Activated effector memory CD4-positive, alpha-beta T cell treated with anti-CD3 and anti-CD28 coated beads, Interleukin-2, amount 50 U/mL, for 16 hours (primary cell): ENCODE results near the gene MCC.

Experiments used
- DNase-seq: peaks from one replicate; pipeline ENCODE4 v3.0.0-alpha.2; 2020

The MCC gene

DNA sequence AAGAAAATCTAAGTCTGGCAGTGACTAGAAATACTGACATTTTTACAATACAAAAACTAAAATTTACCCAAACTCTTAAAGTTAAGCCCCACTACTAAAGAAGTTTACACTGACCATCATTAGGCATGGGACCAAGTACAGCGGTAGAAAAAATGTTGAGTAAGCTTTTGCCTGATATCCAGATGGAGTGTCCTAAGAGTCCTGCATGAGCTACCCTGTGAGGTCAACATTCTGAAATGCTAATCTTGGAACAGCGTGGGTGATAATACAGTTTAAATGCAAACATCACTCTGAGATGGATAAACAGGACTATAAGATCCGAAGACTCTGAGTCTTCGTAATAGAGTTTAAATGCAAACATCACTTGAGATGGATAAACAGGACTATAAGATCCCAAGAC lies 322.0 kb downstream of the MCC start:
- DNase-seq: no peak

DNA sequence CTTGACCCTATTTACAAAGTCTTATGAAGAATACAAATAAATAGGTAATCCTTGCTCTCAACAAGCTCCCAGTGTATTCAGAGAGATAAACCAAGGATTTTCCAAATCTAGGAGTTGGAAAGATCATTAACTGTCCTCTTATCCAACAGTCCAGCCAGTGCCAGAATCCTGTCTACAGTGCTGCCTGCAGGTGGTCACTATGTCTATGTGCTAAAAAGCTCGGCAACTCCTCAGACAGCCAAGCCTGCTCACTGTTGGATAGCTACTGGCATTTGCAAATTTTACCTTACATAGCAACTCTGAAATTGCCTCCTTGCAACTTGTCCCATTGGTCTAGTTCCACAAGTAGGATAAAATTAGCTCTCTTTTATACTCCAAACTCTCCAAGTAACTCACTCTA lies 324.2 kb downstream of the MCC start:
- no peak for DNase-seq

DNA sequence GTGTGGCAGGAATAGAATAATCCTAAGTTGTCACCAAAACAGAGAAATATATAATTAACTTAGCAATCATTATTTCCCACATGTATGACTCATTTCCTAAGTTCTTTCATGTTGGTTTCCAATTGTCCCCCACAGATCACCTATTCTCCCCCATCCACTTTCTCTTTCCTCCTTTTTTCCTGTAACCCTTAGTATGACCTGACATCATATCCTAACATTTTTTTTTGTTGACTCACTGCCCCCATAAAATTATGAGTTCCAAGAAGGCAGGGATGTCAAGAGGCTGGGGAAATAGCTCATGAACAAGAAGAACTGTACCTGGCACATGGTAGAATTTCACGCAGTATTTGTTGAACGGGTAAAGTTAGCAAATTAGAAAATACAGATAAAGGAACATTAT lies 324.9 kb downstream of the MCC start:
- DNase-seq: no peak

DNA sequence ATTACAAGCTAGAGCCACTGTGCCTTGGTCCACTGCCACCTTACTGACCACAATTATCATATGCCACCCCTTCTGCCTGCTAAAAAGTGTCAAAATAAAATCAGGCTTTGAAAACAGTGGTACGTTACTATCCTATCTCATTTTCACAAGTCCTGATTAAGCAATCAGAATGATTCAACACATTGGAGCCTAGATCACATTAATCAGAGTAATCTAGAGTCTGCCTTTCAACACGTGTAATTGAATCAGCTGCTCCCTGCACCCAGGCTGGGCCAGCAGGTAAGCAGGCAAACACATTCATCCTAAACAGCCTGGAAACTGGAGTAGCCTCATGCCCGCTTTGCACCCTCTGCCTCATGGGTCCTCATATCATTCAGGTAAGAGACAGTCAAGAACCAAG lies 325.5 kb downstream of the MCC start:
- DNase-seq: no peak

DNA sequence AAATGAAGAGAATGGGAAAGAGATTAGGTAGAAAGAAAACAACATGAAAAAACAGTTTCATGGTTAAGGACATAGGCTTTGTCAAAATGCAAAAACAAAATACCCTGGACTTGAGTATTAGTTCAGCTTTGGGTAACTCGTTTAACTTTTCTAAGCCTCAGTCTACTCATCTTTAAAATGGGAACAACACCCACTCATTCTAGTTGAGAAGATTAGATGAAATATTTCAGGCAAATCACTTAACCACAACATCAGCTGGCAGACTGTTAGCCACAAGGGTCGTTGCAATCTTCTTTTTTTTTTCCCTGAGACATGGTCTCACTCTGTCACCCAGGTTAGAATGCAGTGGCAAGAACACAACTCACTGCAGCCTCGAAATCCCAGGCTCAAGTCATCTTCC lies 326.0 kb downstream of the MCC start:
- no peak for DNase-seq

DNA sequence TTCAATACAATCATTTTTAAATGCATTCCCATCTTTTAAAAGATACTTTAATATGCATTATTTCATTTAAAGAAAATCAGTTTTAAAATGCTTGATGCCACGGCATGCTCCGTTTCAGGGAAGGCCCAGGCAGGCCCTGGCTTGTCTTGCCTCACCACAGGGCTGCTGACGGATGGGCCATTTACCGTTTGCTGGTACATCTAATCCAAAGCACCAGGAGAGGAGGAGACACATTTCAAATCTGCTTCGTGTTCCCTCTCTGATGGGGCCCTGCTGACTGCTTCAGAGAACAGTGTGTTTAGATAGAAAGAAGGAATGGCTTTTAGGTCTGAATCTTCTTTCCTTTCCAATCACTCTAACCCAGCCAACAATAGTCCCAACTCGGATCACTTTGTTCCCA lies 326.4 kb downstream of the MCC start:
- DNase-seq: no peak

DNA sequence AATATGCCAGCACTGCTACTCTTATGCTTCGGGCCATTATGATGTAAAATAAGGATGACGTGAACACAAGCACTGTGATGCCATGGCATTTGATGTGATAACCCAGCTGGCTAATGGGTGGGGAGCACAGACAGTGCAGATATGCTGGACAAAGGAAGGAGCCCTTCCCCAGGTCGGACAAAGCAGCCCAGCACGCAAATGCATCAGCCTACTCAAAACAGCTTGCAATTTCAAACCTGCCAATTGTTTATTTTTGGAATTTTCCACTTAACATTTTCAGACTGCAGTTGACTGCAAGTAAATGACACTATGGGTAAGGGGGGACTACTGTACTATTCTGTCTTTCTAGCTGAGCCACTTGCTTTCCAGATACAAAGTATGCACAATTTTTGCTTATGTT lies 330.4 kb downstream of the MCC start:
- no peak for DNase-seq

DNA sequence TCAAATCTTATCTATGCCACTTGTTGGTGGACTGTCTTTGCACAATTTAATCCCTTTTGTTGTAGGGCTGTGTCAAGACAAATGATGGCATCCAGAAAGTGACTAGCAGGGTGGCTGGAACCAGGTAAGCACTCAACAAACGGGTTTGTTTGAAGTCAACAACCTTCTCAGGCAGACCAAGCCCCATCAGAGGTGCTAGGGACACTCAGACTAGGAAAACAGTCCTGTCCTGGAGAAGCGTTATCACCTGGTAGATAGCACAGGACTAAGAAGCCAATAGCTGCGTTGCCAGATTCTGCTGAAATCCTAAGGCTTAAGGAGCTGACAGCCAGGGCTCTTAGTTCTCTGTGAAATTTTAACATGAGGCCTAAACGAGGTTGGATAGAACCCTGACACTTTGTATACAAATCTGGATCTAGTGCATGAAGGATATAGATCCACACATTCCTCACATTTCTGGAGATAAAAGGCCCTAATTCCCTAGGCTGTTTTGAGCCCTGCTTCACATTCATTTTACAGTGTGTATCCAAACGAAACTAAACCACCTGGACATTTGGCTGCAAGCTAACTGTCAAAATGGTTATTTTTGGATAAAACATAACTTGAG lies 331.9 kb downstream of the MCC start:
- no peak for DNase-seq

DNA sequence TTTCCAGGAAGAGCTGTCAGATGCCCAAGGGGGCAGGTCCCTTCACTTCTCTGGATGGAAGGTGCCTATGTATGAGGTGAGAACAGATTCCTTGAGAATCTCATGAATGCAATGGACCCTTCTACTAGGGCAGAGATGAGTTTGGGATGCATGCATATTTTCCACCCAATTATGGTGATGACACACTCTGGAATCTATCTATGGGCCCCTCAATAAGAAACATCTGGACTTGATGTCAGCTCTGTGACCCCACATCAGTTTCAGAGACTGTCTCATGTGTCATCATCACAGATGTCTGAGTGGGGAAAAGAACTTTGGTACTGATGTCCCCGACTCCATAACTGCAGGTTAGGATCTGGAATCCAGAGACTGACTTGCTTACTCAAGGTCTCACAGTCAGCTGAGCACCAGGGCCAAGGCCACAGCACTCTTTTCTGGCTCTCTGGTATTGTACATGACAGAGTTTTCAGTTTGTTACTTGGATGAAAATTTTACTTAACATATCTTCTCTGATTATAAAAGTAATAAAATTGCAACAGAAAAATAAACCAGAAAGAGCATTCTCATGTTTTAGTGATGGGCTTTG lies 334.6 kb downstream of the MCC start:
- no peak for DNase-seq

DNA sequence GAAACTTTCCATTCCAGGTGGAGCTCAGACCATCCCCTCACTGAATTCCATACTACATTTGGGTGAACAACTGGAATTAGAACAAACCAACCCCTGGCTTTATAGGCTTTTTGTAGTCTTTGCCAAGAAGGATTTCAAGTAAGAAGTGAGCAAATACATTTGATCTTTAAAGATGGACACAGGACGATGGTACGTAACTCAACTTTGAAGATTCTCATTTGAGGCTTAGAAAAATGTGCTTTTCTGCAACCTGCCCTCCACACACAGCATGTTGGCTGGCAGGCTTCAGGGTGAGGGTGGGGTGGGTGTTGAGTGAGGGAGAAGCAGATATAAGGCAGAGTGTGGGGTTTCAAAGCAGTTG lies 335.9 kb downstream of the MCC start:
- DNase-seq: no peak

DNA sequence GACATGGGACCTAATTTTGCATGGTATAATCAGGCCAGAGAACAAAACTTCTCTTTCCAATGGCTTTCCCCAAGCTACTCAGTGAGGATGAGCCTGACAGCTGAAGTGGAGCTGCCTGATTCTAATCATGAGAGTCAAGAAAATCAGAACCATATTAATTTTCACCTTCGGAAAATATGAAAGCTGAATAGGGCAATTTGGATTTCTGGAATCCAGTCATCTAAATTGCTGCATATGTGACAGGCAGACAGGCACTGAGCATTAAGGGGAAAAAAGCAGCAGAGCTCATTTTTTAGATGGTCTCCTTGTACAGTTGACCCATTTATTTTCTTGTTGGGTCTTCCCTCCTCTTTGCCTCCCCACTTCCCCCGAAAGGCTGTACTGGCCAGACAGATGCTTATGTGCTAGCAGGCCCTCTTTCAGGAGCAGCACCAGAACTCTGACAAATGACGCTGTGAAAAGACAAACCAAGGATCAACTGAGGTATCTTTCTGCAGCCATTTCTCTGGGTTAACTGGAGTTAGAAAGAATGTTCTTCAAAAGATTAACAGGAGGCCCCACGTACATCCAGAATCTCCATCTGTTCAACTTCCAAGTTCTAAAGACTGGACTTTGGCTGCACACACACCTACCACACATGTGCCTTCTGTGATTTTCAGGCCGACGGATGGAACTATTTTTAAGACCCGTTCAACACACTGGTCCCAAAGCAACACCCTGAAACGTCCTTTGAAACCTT lies 336.4 kb downstream of the MCC start:
- no peak for DNase-seq

DNA sequence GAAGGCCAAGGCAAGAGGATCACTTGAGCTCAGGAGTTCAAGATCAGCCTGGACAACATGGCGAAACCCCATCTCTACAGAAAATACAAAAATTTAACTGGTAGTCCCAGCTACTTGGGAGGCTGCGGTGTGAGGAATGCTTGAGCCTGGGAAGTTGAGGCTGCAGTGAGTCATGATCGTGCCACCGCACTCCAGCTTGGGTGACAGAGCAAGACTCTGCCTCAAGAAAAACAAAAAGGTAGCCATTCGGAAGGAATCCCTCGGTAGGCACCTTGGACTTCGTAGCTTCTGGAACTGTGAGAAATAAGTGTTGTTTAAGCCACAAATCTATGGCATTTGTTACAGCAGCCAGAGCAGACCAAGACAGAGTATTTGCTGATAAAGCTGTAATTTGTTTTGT lies 337.4 kb downstream of the MCC start:
- DNase-seq: no peak

DNA sequence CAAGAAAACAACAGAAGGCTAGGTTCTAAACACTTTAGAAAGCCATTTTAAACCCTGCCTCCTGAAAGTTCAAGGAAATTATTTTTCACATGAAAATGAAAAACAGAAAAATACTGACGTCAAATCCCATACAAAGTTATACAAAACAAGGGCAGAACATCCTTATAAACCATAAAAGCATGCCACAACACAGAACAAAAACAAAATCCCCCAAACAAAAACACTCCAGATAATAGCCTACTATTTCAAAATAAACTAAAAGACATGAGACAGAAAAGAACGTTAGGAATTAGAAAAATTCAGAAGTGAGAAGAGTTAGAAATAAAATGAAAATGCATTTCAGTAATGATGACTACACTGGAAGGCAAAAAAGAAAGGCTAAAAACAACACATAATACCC lies 338.0 kb downstream of the MCC start:
- no peak for DNase-seq

DNA sequence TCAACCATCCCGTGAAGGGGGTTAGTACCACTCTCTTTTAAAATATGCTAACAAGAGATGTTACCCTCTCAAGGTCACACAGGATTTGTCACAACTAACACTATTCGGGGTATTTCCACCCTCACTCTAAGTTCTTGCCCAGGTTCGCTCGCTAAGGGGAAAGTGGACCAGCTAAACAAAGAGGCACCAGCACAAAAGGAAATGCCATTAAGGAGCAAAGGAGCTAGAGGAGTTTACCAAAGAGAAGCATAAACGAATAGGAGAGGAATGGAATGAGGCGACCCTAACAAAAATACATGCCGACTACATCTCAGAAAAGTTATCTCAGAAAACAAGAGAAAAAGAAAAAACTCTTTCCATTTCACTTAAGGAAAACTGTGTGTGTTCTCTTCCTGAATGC lies 340.7 kb downstream of the MCC start:
- DNase-seq: no peak

DNA sequence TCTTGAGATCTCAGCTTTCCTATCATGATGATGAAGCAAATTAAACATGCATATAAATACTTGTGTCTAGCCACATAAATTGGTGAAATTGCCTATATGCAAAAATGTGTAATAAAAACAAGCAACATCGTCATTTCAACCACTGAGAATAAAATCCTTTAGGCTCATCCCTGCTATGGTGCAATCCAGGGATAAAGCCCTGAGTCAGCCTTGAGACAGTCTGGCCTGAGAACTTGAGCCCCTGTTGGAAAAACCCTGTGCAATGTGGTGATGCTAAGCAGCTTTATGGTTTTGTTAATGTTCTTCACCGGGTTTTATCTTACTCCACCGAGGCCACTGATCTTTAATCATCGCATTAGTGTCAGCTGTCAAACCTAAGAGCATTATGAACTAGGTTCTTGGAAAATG lies 341.1 kb downstream of the MCC start:
- no peak for DNase-seq

DNA sequence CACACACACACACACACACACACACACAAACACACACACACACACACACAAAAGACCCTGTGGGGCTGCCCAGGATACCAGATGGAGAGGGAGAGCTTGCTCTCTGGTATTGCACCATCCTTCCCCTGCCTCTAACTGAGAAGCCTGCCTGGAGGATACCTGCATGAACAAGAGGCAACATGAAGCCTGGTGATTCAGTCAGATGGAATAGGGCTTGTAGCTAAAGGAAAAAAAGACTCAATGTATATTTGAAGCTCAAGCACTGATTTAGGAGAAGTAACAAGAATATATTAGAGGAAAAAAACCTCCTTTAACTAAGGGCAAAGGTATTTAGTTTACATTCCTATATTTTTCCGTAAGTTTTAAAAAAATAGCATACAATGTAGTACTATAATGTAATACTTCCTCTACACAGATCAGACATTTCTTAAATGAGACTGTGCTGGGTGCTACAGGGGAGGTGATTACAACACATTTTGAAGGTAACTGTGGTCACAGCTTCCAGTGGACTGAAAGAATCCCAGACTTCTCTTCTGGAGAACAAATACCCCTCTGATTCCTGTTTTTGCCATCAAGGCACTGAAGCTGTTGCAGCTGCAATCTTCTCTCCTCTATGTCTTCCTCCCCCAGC lies 342.4 kb downstream of the MCC start:
- no peak for DNase-seq

DNA sequence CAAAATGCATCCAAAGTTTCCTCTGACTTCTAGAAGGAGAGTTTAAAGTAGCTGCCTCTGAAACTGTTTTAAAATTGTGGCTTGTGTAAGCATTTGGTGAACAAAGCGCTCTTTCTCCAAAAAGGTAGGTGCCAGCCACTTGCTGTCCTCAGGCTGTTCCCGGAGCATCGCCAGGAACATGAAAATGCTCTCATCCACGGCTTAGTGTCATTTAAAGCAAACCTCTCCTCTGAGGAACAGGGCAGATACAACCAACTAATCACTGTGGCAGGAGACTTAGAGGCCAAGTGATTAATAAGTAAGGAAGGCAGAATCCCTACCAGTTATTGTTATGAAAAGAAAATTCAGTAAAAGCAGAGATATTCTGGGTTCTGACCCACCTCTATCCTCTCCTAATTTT lies 346.1 kb downstream of the MCC start:
- no peak for DNase-seq

DNA sequence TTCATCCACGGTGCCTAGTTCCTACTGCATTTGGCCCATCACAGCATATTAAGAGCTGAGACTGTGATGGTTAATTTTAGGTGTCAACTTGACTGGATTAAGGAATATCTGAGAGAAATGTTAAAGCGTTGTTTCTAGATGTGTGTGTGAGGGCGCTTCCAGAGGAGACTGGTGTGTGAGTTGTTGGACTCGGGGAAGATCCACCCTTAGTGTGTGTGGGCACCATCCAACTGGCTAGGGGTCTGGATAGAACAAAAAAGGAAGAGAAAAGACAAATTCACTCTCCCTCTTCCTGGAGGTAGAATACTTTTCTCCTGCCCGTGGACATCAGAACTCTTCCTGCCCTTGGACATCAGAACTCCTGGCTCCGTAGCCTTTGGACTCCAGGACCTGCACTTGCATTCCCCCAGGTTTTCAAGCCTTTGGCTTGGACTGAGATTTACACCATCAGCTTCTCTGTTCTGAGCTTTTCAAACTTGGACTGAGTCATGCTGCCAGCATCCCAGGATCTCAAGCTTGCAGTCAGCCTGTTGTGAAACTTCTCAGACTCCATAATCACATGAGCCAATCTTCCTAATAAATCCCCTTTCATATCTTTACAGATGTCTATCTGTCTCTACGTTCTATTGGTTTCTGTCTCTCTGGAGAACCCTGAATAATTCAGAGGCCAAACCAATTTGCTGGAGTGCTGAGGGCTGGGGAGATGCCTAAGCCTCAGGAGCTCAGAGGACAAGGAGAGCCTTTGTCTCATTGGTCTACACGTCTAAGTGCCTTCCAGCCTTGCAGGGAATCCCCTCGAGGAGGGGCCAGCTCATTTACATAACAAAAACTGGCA lies 347.2 kb downstream of the MCC start:
- no peak for DNase-seq

DNA sequence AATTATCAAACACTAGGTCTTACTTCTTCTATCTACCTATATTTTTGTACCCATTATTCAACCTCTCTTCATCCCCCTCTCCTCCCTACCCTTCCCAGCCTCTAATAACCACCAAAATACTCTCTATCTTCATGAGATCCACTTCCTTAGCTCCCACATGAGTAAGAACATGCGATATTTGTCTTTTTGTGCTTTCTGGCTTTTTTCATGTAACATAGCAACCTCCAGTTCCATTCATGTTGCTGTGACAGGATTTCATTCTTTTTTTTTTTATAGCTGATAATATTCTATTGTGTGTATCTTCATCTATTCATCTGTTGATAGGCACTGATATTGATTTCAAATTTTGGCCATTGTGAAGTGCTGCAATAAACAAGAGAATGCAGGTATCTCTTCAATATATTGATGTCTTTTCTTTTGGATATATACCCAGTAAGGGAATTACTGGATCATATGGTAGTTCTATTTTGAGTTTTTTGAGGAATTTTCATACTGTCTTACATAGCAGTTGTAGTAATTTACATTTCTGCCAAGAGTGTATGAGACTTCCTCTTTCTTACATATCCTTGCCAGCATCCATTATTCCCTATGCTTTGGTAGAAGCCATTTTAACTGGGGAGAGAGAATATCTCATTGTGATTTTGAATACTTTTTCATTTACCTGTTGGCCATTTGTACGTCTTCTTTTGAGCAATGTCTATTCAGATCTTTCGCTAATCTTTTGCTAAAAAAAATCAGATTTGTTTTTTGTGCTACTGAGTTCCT lies 354.9 kb downstream of the MCC start:
- no peak for DNase-seq

DNA sequence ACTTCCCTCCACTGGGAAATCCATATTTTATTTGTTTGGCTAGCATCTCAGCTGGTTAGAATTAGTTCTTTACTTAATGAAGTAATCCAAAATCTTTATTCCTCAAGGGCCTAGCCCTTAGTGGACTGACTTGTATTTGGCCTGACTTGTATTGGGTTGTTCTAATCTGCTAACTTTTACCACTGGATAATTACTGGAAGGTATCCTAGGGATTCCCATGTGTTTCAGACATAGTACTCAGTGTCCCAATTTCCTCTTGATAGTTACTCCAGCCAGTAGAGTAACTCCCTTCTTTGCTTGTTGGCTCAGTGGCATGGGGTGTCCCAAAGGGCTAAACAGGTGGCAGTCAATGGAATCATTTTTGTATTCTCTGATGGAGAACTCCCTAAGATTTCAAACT lies 355.7 kb downstream of the MCC start:
- no peak for DNase-seq

DNA sequence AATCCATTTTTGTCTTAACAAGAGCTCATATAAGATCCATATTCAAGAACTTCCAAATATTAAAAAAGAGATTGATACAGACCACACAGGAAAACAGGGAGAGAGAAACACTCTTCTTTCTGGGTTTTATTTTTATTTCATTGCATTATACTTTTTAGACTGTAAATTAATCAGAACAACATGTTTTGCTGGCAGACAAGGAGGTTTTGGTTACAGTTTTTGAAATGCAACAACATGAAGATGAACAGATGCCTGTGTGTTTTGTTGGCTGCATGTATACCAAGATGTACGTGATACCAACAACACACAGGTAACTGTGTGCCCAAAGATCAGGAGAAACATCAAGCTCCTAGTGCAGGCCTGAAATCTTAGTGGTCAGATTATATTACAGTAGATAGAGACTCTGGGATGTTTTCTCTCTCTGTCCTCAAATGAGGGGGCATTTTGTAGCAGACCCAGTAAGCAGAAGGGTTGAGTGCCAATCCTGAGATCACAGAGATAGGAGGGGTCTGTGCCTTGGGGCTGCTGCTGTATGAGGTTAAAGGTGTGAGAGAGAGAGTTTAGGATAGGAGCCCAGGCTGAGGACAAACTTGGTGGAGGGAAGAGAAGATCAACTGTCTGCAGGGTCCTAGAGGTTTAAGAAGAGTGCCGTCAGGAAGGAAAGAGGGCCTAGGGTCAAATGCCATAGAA lies 359.5 kb downstream of the MCC start:
- no peak for DNase-seq

DNA sequence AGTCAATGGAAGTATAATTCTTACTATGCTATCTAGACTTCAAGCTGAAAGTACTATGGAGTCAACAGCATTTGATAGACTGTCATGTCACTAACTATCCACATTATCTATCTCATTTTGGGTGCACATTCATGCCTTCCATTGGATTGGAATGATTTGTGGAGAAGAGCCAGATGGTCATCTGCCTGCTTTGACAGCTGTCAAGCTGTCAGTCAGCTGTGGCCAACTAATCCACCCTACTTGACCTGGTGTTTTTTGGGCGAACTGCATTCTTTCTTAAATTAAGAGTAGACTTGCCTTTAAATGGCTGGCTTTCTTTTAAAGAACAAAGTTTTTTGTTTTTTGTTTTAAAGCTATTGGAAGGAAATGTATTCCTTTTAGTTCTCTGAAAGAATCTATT lies 360.2 kb downstream of the MCC start:
- DNase-seq: no peak
